GM19372 (cell line): ENCODE results near the gene TBC1D24.
A peak's percentile ranks its signal among the peaks of the same experiment; 100 is the strongest.
"Not testable (repeated sequence)": the region's sequence is repeated elsewhere in the genome, so short reads cannot be mapped to it uniquely, and the experiment has no call there.

Experiments used
- ATAC-seq: cut with Tn5 transposase; IDR thresholded peaks from one replicate; pipeline ENCODE4 v1.9.1; 2021; ENCODE audit warnings: mild to moderate bottlenecking, low read depth, moderate library complexity; ENCODE audit not compliant: unreplicated experiment

Gene TBC1D24

DNA sequence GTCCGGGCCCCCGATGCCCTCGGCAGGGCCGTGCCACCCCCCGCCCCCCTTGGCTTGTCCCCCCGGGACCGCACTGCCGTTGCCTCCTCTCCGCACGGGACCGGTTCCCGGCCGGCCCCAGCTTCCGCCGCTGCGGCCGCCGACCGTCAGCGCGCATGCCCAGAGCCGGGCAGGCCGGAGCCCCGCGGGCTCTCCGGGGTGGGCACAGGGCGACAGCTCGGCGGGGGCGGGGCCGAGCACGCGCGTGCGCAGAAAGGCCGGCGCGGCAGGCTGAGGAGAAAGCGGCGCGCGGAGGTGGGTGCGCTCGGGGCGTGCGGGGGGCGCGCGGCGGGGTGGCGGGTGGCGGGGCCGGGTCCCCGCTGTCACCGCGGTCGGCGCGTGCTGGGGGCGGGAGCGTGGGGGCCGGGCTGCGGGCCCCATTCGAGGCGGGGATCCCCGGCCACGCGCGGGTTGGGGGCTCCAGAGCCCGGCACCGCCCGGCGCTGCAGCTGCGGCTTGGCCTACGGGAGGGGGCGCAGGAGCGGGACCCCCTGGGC, at the start of gene TBC1D24:
TBC1D24 (plus strand) TSS at position 251 of the 536 bp plus-strand sequence. CDS start 21,022 bp downstream, outside the sequence.
- ATAC-seq: peak; percentile 49

DNA sequence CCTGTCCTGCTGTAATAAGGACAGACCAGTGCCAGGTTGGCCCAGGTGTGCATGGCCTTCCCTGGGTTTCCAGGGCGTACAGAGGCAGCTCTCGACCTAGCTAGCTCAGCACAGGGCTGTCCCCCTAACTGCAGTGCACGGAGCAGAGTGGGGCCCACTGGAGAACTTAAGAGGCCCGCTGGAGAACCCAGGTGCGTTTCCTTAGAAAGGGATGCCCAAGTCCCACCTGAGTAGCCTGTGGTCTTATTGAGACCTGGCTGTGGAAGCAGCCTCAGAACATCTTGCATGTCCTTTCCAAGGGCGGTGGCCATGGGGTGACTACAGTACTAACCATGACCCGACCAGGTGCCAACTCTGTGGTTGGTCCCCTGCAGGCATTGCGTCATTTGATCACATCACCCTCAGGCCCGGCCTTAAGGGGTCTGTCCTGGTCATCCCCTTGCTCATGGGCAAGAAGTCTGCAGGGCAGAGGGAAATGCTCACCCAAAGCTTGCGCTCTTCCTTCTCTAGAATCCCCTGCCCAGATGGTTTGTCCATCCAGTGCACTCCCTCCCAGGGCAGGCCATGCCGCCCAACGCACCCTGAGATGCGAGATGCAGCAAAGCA, 49.0 kb upstream of the TBC1D24 start:
- no peak for ATAC-seq

DNA sequence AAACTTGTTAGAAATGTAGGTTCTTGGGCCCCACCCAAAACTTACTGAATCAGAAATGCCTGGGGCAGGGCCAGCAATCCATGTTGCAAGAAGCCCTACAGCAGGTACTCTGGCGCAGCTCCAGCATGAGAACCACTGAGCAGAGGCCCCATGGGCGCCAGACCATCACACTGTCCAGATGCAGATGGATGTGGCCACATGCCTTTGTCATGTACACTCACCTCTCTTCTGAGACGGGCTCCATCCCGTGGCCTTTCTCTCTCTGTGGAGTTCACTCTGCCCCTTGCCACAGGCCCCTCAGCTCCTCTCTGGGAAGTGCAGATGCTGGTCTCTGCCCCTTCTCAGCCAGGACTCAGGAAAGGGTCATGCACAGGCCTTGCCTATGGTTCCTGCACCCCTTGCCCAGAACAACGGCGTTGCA, 48.0 kb upstream of the TBC1D24 start:
- ATAC-seq: no peak

DNA sequence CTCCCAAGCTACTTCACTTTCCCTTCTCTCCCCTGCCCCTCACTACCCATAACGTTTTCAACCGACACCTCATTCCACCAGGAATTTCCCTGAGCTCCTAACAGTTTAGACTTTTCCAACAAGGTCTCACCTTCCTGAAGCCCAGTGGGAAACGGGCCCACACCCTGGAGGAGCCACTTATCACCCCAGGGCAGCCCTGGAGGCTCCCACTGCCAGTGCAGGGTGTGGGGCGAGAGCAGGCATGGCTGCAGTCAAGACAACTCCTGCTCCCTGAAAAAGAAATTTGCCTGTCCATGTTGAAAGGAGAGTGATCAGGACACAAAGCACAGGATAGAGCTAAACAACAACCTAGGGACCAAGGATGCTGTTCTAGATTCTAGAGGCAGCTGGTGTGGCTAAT, 47.4 kb upstream of the TBC1D24 start:
- no peak for ATAC-seq

DNA sequence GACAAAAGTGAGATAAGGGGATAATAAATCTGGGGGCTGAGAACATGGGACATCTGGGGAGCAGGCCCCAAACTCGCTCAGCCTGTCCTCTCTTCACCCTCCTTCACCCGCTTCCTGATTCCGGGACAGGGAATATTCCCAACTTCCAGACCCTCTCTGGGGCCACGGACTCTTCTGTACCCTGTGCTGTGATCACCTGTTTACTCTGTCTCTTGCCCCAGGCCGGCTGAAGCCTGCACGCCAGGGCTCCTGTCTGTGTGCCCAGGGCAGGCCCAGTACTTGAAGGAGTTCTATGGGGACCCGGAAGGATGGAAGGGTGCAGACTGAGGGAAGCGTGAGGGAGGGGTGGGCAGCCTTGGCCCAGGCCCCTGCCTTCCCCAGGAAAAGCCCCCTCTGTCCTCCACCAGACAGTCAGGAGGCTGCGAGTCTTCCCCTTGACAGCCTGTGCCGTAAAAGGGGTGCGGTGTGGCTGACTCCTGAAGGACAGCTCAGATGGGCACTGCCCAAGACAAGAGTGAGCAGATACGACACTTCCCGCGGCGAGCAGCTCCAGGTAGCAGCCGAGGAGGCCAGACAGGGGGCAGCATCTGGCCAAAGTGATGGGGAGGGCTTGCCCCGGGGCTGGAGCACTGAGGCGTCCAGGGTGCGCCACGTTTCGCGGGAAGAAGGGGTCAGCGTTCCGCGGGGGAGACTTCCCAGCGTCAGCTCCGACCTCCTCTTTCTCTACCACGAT, 46.7 kb upstream of the TBC1D24 start:
- peak; percentile 12 for ATAC-seq

DNA sequence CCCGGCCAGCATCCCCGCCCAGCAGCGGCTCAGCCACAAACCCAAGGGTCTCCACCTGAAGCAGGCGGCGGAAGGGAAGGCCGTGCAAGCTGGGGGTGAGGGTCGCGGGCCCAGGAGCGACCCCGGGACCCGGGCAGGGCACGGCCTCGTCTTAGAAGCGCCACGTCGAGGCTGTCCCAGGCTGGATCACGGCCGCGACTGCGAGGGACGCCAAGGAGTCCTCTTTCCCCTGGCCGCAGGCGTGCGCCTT, 46.2 kb upstream of the TBC1D24 start:
- no peak for ATAC-seq

DNA sequence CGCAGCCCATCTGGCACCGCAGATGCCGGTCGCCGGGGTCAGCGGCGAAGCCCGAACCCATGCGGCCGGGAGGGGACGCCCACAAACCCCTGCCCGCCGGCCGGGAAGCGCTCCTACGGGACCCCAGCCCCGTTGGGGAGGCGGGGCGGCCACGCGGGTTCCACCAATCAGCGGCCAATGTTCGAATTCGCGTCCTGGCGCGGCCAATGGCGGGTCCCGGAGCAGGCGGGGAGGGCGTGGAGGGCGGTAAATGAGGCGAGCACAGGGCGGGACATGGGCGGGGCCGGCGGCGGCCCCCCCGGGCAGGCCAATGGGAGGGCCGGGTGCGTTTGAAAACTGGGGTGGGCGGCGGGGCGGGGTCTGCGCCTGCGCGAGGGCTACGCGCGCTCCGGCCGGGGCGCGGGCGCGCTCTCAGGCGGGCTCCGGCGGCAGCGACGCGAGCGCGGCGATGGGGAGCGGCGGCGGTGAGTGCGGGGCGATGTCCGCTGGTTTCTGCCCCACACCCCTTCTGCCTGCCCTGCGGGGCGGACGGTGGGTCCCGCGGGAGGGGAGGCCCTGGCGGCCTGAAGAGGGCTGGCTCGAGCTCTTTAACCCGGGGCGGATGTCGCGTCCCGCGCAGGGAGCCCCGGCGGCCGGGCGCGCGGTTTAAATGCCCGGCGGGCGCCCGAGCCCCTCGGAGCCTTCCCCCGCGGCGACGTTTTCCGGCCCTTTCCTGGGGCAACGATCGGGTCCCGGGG, 45.7 kb upstream of the TBC1D24 start, which contains the start of gene CCNF:
CCNF (plus strand) TSS at position 414 of the 737 bp plus-strand sequence; CDS start at position 449, 35 bp downstream.
- peak; percentile 88 for ATAC-seq

DNA sequence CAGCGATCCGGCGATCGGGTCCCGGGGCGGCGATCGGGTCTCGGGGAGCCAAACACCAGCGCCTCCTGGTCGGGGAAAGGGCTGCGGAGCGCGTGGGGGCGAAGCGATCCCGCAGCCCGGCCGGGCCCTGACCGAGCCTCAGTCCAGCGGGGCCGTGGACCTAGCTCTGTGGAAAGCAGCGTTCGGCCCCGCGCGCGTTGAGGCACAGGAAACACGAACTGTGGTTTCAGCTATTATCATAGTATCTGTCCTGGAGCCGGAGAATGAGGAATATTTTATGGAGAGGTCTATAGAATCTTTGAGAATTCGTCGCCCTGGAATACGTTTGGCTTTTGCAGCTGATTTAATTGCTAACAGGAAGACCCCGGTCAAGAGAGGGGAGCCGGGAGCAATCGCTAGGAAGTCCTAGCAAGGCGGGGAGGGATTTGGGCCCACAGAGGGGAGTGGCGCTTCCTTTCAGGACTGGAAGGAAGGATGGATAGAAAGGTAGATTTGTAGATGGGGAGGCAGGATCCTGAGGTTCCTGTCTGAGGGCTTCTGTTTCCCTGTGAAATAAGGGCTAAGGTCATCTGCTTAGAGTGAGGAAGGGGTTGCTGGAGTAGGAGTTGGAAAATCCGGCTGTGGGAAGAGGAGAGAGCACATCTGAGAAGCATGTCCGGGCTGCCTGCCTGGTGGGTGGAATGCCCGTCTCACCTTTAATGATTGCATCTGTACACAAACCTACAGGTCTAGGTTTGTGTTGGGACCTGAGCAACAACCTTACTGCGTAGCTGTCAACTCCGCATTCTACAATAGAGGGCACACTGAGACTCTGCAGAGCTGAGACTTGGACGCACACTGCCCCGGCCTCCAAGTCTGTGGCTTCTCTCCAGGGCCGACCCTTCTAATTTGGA, 44.9 kb upstream of the TBC1D24 start:
- no peak for ATAC-seq

DNA sequence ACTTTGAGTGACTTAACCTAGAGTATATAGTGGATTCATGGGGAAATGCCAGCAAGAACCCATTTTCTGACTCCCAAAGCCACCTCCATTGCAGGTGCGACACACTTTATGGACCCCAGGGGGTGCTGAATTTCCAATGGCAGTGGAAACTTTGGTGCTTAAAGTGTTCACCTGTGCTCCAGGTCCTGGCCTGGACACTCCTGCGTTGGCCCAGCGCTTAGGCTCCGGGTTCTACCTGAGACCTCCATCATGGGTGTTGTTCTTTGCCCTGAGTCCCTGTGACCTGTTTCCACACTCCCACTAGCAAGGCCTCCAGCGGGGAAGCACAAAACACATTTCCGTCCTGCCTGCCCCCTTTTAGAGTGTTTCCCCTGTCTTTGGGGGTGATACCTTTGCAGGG, 42.6 kb upstream of the TBC1D24 start:
- ATAC-seq: no peak

DNA sequence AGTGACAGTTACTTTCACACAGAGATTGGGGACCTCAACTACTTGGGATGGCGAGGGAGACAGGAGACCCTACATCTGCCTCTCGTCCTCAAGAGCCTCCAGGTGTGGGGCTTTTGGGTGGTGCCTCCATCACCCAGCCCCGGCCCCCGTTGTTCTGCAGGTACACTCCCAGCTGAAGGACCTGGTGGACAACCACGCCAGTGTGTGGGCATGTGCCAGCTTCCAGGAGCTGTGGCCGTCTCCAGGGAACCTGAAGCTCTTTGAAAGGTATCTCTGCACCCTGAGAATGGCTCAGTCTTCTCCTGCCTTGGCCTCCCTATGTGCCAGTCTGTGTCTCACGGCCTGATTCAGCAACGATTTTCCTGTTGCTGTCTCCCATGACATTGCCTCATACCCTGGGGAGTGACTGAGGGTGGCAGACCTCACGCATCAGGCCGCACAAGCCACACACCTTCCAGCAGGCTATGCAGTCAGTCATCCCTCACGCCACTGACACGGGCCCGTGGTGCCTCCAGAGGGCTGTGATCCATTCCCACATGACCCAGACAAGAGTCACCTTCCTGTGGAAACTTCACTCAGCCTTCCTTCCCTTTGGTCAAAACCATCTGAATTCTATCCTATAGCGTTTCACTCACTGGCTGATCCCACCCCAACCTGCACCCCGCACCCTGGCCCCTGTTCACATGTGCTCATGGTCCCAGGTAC, 42.0 kb upstream of the TBC1D24 start:
- no peak for ATAC-seq

DNA sequence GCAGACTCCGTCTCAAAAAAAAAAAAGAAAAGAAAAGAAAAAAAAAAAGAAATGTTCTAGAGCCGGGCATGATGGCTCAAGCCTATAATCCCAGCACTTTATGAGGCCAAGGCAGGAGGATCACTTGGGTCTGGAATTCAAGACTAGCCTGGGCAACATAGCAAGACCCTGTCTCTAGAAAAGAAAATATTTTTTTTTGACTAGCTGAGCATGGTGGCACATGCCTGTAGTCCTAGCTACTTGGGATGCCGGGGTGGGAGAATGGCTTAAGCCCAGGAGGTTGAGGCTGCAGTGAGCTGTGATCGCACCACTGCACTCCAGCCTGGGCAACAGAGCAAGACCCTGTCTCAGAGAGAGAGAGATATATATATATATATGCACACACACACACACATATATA, 39.7 kb upstream of the TBC1D24 start:
- not testable (repeated sequence) for ATAC-seq

DNA sequence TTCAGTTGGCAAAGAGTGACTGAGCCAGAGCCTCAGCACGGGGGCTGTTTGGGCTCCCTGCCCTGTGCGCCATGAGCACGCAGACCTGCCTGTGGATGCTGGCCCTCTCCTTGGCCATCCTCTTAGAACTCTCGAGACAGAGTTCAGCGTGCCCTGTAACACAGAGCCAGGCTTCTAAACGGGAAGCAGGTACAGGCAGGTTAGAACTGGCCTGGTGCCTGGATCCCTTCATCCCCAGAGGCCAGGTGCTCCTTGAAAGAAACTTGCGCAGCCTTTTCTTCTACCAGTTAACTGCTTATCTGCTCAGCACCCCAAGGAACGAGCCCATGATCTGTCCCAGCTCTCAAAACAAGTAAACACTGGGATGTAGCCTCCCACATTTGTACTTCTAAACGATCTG, 38.8 kb upstream of the TBC1D24 start:
- ATAC-seq: no peak

DNA sequence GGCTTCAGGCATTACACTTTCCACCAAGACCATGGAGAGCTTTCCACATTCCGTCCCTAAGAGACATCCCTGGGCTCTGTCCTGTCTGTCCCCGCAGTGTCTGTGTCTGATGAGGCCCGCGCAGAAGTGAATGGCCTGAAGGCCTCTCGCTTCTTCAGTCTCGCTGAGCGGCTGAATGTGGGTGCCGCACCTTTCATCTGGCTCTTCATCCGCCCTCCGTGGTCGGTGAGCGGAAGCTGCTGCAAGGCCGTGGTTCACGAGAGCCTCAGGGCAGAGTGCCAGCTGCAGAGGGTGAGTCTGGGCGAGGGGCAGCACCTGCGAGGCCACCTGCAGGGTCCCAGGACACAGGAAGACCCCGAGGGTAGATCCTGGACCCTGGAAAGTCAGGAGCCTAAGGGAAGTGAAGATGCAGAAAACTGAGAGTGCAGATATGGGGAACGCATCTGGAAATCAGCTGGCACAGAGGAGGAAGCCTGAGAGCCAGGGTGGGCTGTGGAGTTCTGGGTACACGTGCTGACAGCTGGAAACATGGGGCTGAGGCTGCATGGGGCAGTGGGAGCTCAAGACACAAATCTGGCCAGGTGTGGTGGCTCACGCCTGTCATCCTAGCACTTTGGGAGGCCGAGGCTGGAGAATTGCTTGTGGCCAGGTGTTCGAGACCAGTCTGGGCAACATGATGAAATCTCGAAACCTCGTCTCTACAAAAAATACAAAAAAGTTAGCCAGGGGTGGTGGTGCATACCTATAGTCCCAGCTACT, 37.7 kb upstream of the TBC1D24 start:
- ATAC-seq: no peak

DNA sequence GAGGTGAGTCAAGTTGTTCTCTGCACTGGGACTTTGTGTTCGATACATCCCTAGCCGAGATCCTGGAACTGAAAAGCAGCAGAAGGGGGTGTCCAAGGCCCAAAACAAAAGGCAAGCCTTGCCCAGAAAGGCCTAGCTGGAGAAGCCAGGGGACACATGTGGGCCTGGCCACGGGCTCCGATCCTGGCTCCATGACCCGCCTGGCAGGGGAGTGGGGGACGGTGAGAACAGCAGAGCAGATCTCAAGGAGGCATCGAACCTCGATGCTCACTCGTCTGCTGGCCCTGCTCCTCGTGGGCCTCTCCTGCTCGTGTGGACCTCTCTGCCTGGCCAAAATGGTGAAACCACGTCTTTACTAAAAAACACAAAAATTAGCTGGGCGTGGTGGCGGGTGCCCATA, 36.8 kb upstream of the TBC1D24 start:
- no peak for ATAC-seq

DNA sequence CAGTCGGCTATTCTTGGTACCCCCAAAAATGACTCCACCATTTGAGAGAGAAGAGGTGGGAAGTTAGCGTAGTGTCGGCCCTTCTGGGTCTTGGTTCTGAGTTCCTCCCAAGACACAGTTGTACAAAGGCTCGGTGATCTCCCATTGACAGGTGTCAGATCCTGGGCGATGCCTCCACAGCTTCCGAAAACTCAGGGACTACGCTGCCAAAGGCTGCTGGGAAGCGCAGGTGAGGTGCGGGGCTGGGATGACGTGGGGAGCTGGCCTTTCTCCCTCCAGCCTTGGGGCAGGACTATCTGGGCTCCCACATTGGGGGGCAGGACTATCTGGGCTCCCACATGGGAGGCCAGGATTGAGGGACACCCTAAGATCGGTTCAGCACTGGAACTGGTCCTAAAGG, 35.3 kb upstream of the TBC1D24 start:
- no peak for ATAC-seq

DNA sequence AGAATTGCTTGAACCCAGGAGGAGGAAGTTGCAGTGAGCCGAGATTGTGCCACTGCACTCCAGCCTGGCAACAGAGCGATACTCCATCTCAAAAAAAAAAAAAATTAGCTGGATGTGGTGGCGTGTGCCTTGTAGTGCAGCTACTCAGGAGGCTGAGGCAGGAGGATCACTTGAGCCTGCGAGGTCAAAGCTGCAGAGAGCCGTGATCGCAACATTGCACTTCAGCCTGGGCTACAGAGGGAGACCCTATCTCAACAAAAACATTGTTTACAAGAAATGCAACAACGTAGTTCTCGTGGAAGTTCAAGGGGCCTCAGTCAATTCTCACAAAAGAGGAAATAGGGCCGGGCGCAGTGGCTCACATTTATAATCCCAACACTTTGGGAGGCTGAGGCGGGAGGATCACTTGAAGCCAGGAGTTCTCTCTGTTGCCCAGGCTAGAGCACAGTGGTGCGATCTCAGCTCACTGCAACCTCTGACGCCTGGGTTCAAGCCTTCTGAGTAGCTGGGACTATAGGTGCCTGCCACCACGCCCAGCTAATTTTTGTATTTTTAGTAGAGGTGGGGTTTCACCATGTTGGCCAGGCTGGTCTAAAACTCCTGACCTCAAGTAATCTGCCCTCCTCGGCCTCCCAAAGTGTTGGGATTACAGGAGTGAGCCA, 33.7 kb upstream of the TBC1D24 start:
- not testable (repeated sequence) for ATAC-seq

DNA sequence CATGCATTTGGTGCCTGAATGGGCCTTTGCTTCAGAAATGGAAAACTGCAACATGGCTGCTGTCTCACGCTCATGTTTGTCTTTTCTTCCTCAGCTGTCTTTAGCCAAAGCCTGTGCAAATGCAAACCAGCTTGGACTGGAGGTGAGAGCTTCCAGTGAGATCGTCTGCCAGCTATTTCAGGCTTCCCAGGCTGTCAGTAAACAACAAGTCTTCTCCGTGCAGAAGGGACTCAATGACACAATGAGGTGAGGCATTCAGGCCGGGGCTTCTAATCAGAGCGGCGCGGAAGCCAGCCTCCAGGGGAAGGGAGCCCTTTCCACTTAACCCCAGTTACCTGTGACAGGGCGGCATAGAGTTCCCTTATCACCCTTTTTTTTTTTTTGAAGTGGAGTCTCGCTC, 31.4 kb upstream of the TBC1D24 start:
- no peak for ATAC-seq

DNA sequence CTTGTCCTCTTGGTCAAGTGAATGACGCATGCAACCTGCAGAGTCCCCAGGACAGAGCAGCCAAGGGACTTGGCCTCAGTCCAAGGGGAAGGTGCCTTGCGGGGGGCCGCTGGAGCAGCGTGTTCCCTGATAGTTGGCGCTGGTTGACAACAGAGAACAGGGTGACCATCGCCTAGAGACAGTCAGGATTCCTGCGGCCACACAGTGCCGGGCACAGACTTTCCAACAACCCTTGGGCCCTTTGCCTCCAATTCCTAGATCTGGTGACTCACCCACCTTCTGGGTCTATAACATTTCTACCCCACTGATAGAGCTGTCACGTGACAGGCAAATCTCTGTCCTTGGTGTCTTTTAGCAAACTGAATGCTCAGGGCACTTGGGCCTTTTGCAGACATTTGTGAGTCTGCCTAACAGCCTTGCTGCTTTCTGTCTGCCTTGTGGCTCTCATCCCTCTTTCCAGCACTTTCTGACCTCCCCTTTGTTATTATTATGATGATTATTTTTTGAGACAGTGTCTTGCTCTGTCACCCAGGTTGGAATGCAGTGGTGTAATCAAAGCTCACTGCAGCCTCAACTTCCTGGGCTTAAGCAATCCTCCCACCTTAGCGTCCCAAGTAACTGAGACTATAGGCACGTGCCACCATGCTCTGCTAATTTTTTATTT, 26.9 kb upstream of the TBC1D24 start:
- no peak for ATAC-seq
